ENCODE measurements around the gene METTL26.

The METTL26 gene

DNA sequence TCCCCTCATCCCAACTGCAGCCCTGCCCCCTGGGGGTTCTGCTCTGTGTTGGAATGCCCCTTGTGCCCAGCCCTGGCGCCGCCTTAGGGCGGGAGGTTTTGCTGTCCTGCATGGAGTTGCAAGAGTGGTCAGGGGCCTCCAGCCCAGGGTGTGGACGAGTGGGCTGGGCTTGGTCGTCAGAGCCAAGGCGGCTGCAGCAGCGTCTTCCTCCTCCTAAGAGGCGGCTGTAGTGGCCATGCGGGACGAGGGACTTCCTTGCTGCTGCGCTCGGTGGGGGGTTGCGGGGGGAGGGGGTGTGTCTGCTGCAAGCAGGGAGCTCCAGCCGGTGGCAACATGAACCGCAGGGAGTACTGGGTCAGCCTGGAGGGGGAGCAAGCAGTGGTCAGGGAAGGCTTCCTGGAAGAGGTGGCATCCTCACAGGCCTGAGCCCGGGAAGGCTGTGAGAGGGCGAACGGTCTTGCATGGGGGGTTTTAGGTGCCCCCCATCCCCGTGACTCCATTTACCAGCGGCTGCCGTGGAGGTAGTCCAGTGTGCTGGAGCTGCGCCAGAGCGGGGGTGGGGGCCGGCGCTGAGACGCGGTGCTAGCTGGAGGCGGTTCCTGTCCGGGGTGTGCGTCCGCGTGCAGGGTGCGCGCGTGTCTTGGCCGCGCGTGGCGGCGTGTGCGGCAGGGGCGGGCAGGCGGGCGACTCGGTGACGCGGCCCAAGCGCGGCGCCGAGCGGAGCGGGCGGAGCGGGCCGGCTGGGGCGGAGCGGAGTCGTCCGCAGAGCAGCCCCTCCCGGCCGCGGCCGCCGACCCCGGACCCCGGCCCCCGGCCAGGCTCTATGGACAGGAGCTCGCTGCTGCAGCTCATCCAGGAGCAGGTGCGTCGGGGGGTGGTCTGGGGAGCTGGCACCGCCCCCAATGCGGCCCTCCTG is 39.1 kb upstream of the METTL26 start, which contains the start of gene RHBDL1:
Gene RHBDL1, plus strand, starts transcription at position 704 of the 916 bp plus-strand sequence. Its CDS starts 120 bp downstream, at position 824.
- DNase-seq: no peak

DNA sequence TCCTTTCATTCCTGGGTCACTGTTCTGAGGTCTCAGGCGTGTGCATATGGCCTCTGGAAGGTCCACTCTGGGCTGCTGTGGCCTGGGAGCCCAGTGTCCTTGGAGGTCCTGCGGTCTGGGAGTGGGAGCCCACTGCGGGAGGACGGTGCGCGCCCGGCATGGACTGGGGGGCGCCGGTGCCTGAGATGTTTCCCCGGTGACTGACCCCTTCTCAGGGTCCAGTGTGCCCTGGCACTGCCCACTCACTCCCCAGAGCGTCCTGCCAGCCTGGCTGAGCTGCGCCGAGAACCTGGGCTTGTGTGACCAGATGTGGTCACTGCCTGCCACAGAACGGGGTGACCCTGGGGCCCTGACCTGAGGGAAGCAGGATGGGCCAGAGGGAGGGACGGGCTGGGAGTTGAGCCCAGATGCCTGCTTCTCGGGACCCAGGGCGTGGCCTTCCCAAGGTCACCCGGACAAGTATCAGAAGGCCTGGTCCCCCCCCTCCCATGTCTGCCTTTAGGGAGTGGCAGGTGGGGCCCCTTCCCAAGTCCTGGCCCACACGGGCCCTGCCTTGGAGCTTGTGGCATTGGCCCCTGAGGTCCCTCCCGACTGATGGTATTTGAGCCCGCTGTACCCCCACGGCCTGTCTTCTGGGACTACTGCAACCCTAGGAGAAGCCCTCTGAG is 38.2 kb upstream of the METTL26 start:
- no peak for DNase-seq

DNA sequence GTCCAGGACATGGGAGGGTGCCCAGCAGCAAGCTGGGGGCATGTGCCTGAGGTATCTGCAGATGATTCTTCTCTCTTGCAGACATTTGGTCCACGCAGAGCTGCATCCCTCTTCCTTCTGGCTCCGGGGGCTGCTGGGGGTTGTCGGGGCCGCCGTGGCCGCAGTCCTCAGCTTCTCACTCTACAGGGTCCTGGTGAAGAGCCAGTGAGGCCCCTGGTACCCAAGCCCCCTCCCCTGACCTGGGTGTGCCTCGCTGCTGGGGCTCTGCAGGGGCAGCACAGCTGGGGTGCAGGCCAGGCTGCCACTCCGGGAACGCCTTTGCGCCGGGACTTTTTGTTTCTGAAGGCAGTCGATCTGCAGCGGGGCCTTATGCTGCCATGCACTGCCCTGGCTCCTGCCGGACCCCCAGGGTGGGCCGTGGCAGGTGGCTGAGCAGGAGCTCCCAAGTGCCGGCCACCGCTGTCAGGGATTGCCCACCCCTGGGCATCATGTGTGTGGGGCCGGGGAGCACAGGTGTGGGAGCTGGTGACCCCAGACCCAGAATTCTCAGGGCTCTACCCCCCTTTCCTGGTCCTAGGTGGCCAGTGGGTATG is 37.4 kb upstream of the METTL26 start:
- DNase-seq: no peak

DNA sequence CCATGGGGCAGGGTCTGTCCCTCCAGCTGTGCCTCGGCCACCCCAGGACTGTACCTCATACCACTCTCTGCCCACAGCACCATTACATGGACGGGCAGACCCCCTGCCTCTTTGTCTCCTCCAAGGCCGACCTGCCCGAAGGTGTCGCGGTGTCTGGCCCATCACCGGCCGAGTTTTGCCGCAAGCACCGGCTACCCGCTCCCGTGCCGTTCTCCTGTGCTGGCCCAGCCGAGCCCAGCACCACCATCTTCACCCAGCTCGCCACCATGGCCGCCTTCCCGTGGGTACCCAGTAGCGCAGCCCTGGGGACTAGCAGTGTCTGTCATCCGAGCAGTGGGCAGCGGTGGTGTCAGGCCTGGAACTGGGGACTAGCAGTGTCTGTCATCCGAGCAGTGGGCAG is 36.7 kb upstream of the METTL26 start:
- DNase-seq: no peak

DNA sequence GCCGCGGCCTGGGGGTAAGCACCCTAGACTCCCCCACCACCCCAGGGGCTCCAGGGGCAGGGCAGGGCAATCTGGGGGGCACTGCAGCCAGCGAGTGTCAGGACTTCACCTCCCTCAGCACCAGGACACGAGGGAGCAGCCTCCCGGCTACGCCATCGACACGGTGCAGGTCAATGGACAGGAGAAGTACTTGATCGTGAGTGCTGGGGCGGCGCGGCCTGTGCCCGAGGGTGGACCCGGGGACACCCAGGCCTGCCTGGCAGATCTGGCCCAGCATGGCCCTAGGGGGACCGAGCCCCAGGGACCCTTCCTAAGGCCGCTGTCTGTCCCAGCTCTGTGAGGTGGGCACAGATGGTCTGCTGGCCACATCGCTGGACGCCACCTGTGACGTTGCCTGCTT is 36.3 kb upstream of the METTL26 start:
- no peak for DNase-seq

DNA sequence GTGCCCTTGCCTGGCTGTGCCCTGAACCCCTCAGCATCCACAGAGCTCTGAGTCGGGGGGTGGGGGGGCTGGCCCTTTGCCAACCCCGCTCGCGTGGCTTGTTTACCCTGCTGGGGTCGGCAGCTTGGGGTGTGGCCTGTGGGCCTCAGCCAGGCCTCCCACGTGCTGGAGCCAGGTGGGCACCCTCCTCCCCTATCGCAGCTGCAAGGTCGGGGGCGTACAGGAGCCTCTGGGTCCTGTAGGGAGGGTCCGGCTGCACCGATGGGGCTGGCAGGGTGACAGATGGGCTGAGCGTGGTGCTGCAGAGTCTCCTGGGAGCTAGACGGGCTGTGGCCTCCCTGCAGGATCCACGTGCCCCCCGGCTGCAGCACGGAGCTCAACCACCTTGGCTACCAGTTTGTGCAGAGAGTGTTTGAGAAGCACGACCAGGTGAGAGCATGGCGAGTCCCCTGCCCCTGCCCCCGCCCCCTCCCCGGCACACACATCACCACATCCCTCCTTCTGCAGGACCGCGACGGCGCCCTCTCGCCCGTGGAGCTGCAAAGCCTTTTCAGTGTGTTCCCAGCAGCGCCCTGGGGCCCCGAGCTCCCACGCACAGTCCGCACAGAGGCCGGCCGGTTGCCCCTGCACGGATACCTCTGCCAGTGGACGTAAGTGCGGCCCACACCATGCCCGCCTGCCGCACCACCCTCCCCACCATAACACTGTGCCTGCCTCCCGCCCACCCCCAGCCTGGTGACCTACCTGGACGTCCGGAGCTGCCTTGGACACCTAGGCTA is 35.4 kb upstream of the METTL26 start:
- no peak for DNase-seq

DNA sequence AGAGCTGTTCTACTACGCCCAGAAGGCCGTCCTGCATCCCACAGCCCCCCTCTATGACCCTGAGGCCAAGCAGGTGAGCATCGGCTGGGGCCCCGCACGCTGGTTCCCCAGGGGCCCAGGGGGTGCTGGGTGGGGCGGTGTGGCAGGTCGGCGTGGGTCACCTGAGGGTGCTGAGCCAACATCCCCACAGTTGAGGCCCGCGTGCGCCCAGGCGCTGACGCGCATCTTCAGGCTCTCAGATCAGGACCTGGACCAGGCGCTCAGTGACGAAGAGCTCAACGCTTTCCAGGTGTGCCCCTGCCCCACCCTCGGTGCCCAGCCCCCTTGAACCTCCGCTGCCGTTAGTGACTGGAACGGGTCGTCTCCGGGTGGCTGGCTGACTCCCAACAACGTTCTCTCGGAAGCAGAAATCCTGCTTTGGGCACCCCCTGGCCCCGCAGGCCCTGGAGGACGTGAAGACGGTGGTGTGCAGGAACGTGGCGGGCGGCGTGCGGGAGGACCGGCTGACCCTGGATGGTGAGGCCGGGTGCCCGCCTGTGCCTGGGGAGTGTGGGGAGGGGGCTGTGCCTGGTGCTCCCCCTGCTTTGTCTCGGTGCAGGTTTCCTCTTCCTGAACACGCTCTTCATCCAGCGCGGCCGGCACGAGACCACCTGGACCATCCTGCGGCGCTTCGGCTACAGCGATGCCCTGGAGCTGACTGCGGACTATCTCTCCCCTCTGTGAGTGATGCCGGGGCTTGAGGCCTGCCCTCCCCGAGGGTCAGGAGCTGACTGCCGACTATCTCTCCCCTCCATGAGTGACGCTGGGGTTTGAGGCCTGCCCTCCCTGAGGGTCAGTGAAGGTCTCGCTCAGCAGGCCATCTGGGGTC is 34.6 kb upstream of the METTL26 start:
- no peak for DNase-seq

DNA sequence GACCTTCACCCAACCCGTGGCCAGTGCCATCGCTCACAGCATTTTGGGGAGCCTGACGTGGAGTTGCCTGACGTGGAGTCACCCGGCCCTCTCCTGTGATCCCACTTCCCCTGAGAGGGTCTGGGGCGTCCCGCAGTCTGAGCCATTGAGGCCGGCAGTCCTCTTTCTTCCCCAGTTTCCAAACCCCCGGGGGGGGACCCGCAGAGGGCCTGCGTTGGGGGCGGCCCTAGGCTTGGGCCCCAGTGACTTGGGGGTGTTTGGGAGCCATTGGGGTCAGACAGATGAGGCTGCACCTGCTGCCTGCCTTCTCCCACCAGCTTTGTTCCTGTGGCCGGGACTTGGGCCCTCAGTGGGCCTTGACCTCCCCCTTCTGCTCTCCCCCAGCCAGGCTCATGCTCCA is 33.6 kb upstream of the METTL26 start:
- DNase-seq: no peak

DNA sequence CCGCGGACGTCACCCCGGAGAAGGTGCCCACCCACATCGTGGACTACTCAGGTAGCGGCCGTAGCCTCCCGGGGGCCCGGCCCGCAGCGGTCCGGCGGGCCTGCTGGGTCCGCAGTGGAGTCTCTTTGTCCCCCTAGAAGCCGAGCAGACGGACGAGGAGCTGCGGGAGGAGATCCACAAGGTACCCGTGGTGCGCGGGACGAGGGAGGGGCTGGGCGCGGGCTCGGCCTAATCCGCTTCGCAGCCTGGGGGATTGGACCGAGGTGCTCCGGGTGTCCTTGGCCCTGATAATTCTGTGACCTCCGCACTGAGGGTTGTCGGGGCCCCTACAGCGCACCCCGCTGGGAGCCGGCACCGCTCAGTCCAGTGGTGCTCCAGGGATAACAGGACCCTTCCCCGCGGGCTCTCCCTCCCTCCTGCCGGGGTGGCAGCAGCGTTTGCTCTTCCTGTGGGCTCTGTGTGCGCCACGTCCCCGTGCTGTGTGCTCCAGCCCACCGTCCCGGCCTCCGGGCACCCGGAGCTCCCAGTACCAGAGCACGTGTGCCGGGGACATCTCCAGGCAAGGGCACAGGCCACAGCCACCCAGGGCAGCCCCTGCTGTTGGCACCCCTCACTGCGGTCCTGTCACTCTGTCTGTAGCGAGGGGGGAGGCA is 32.5 kb upstream of the METTL26 start:
- no peak for DNase-seq

DNA sequence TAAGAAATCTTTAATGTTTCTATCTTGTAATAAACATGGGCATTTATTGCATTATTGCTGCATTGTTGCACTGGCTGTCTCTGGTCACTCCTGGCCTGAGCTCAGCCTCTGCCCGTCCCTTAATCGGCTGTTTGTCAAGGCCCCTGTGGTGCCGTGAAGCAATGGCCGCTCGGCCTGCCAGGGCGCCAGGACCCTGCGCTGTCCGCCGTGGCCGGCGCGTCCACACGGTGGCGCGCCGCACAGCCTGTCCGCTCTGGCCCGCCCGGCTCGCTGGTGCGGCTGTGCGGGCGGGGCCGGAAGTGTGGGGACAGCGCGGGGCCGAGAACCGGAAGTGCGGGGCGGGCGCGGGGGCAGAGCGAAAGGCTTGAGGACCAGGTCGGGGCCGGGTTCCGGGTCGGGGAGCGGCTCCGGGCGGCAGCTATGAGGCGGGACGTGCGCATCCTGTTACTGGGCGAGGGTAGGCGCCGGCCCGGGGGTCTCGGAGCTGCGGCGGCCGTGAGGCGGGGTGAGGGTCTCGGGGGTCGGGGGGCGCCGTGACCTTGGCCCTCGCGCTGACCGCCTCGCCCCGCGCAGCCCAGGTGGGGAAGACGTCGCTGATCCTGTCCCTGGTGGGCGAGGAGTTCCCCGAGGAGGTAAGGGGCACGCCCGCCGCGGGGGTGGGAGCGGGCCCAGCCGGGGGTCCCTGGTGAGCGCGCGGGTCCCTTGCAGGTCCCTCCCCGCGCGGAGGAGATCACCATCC is 31.8 kb upstream of the METTL26 start, which contains the start of gene RHOT2:
Gene RHOT2, plus strand, starts transcription at position 353 of the 739 bp plus-strand sequence. Its CDS starts 68 bp downstream, at position 421.
- peak; percentile 78 for DNase-seq

DNA sequence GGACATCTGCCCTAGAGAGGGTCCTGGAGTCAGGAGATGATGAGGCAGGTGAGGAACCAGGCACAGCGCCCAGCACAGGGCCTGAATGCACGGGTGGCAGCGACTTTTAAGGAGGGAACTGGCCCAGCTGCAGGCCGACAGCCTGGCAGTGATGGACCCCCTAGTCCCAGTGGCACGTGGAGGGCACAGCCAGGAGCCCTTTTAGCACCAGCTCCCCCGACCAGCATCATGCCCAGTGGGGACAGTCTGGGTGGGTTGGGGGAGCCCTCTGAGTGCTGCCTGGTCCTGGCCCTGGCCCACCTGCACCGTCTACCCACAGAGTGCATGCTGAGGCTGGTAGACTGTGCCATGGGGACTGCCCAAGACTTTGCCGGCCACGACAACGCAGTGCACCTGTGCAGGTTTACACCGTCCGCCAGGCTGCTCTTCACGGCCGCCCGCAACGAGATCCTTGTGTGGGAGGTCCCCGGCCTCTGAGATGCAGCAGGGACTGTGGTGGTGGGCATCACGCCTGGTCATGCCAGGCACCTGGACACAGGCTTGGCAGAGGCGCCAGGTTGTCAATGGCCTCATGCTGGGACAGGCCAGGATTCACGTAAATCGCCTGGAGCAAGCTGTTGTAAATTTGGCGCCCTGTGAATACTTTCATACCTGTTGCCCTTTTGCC is 31.1 kb upstream of the METTL26 start:
- DNase-seq: no peak

DNA sequence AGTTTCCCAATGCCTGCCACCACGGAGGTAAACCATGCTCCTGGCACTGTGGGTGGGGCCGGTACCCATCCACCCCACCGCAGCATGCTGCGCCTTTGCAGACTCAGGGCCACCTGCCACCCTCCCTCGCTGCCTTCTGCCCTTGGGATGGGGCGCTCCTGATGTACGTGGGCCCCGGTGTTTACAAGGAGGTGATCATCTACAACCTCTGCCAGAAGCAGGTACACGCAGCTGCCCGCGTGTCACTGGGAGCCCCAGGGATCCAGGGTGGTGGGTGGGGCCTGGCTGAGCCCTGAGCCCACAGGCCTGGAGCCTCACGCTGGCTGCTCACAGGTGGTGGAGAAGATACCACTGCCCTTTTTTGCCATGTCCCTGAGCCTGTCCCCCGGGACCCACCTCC is 30.5 kb upstream of the METTL26 start:
- DNase-seq: no peak

DNA sequence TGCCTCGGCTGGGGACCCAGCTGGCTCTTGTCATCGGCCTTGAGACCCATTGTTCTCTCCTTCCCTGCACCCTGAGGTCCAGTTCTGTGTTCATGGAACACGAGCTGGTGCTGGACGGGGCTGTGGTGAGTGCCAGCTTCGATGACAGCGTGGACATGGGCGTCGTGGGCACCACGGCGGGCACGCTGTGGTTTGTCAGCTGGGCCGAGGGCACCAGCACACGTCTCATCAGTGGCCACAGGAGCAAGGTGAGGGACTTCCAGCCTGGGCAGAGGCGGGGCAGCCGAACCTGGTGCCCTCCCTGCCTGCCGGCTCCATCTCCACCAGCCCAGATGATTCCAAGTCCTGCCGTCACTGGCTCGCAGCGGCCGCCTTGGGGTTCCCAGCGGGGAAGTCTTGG is 26.5 kb upstream of the METTL26 start:
- no peak for DNase-seq

DNA sequence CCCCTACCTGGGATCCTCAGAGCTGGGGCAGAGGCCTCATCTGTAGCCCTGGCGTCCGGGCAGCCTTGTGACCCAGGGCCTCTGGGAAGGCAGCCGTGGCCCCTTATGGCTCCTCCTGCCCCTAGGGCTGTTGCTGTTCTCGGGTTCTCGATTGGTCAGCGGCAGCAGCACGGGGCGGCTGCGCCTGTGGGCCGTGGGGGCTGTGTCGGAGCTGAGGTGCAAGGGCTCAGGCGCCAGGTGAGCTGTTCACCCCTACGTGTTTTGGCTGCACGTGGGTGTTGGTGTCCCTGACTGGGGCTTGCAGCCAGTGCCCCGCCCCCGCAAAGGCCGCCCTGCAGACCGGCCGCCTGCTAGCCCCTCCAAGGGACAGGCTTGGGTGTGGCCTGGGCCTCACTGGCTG is 26.0 kb upstream of the METTL26 start:
- no peak for DNase-seq

DNA sequence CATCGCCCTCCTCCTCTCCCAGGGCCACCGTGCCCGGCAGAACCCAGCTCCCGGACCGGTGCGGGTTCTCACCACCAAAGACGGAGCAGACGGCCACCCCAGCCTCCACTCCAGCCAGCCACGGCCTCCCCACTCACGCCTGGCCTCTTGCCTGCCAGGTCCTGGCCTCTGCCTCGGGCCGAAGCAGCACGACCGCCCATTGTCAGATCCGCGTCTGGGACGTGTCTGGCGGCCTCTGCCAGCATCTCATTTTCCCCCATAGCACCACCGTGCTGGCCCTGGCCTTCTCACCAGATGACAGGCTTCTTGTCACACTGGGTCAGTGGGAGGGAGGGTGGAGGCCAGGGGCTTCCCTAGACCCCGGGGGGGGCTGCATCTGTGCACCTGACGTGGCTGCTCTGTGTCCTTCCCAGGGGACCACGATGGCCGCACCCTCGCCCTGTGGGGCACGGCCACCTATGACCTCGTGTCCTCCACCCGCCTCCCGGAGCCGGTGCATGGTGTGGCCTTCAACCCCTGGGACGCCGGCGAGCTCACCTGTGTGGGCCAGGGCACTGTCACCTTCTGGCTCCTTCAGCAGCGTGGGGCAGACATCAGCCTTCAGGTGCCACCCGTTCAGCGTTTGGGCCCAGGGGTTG is 25.2 kb upstream of the METTL26 start:
- no peak for DNase-seq

DNA sequence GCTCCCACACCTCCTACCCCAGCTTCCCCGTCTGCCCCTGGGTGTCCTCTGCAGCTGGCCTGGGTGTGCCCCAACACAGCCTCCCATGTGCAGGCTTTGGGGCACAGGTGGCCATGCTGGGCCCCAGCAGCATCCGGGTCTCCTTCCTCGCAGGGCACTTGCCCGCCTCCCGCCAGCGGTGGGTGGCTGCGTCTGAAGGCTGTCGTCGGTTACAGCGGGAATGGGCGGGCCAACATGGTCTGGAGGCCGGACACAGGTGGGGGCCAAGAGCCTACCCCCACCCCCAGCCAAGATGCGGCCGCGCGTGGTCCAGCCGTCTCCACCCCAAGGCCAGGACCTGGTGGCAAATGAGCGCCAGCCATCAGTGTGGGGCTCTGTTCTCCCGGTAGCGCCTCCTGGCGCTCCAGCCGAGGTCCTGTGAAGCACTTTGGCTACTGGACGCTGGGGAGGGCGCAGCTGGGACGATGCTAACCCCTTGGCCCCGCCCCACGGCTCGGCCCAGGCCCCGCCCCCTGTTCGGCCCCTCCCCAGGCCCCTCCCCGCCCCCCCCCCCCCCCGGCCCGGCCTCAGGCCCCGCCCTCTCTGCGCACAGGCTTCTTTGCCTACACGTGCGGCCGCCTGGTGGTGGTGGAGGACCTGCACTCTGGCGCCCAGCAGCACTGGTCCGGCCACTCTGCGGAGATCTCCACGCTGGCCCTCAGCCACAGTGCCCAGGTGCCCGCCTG is 24.5 kb upstream of the METTL26 start:
- DNase-seq: peak; percentile 78

DNA sequence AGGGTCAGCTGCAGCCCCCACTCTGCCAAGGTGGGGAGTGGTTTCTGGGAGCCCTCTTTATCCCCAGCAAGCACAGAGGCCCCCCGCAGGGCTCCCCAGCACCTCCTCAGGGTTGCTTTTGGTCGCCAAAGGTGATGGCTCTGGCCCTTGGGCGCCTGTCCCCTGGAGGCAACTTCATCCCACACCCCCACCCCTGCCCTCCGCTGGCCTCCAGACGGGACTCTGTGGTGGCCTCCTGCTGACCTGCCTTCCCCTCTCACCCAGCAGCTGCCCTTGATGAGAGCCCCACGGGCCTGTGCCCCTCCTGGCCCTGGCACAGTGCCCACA is 24.0 kb upstream of the METTL26 start:
- DNase-seq: no peak

DNA sequence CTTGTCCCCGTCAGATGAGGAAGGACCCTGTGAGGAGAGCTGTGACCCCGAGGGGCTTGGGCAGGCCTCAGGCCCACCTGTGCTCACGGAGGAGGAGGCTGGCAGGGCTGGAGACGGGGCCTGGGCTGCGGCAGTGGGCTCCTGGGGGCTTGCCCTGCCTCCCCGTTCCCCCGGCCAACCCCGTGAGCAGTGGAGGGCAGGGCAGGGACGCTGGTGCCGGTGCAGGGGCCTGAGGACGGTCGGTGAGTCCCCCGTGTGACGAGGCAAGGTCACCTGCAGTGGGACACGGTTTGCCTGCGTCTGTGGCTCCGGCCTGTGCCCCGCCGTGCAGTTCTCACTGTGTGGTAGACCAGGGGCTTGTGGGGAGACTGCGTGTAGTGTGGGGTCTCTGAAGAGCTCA is 23.5 kb upstream of the METTL26 start:
- DNase-seq: no peak
